NCI-H2171 (cell line): ENCODE results near the gene LRTM2.

Experiments used
- DNase-seq: peaks from one replicate; lab custom pipeline; 2025; lab: John Stamatoyannopoulos, UW

Gene LRTM2

DNA sequence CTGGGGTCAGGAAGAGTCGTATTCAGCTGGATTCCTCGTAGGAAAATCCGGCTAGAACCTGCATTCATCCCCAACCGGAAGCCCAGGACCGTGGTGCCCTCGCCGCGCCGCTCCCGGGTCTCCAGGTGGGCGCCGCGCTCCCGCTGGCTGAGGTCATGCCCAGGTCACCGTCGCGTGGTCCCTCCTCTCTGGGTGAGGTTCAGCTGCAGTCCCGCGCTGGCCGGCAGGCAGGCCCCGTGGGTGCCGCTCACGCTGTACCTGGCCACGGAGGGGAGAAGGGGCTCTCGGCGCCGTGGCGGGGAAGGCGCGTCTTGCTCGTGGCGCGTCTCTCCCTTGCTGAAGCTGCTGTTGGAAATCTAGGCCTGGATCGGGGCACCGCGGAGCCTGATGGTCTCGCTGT, 44.5 kb downstream of the LRTM2 start:
- DNase-seq = no peak

DNA sequence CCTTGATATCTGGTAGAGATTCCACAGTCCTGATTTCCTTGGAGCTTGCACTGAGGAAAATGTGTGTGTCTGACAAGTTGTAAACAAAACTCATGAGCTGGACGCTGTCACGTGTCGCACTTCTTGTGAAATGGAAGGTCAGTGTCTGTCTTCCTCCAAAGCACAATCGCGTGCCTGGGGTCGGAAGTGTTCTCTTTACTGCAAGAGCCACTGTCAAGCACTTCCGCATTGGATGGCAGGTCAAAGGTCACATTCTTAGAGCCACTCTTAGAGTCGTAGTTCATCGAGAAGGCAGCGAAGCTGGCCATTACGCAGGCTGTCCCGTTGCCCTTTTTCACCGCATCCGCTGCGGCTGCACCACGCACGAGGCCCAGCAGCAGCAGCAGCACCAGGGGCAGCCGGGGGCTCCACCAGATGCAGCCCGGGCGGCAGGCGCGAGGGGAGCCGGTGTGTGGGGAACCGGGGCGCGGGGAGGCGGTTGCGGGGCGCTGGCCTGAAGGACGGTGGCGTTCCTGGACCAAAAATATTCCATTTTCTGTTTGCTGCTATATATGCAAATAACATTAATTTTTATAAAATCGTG, 45.0 kb downstream of the LRTM2 start:
- no peak for DNase-seq

DNA sequence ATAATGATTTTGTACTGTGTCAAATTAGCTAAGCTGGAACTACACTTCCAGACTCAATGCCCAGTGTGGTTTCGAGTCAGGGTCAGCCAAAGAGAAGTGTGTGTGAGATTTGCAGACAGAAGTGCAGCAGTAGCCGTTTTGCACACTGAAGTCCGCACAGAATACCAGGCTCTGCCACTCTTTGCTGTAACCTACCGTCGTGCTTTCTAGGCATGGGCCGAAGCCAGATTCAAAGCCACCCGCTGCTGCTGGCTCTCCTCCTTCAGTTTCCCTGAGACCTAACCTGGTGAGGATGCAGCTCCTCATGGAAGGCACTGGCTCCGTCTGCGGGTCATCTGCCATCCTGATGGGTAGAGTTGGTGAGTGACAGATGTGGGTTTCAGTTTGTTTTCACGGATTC, 48.8 kb downstream of the LRTM2 start:
- DNase-seq = no peak

DNA sequence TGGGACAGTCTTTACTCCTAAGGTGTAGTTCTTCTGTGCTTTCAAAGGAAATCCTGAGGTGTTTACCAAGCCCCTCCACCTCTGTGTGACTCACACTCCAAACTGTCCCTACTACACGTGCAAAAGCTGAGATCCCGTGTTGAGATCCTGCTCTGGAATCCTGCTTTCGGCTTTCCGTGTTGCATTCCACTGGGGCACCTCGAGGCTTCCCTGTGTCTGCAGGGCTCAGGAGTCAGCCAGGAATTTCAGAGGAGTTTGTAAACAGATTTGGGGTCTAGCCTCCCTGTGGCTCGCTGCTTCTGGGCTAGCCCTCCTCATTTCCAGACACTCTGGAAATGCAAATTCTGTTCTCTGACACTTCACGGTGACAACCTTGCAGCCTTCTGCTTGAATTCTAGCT, 49.7 kb downstream of the LRTM2 start:
- no peak for DNase-seq

- no peak for DNase-seq
These were observed 50.9 kb downstream of the LRTM2 start for GRCh38 chr12:1870998-1871917.

DNA sequence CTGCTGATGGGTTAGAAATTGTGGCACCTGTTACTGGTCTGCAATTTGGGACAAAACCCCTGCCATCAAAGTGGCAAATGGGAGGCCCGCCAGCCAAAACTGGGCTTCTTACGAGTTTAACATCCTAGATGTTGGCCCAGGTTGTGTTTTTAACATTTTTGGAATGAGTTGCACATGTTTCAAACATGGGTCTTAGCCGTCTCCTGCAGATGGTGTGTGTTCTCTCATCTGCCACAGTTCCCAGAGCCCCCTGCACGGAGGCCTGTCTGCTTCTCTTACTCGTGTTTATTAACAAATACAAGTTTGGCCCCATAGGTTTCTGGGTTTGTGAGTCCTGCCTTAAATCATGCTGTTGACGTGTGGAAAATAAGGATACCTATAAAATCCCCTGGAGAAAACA, 51.6 kb downstream of the LRTM2 start:
- DNase-seq = no peak

- DNase-seq = no peak
These were observed 52.1 kb downstream of the LRTM2 start for GRCh38 chr12:1872448-1872847.

GRCh38 chr12:1873531-1874510, 53.5 kb downstream of the LRTM2 start:
- DNase-seq = peak; percentile 56

- no peak for DNase-seq
These were observed 55.2 kb downstream of the LRTM2 start for GRCh38 chr12:1875608-1876007.

DNA sequence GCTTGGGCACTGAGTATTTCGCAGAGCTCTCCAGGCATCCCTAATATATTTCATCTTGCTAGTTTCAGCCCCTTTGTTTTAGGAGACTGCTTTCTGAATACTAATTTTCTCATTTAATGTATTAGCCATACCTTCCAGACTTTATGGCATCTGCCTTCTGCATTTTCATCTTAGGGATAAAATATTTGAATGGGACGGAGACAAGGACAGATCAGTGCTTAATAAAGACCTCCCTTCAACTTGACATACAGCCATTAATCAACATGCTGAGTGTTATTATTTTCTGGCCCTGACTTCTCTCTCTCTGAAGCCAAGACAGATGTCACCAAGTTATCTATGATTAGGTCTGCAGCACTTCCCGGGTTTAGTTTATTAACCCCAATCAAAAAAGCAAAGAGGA, 55.7 kb downstream of the LRTM2 start:
- no peak for DNase-seq

- DNase-seq = no peak
These were observed 57.0 kb downstream of the LRTM2 start for GRCh38 chr12:1877169-1877878.

DNA sequence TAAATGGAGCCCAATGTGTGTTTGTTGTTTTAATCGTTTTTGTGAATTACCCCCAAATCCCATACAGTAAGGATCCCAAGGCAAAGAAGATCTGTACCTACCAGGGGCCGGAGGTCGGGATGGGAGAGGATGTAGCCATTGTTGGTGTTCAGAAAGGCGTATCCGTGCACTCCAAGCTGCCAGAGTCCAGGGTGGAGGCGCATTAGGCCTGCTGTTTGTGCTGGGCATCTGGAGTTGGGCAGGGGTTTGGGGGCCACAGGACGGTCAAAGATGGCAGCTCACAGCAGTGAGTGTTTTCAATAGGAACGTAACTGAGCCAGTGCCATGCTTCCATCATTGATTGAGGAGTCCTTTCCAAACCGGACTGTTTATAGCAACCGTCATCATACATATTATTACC, 57.8 kb downstream of the LRTM2 start:
- DNase-seq = no peak

DNA sequence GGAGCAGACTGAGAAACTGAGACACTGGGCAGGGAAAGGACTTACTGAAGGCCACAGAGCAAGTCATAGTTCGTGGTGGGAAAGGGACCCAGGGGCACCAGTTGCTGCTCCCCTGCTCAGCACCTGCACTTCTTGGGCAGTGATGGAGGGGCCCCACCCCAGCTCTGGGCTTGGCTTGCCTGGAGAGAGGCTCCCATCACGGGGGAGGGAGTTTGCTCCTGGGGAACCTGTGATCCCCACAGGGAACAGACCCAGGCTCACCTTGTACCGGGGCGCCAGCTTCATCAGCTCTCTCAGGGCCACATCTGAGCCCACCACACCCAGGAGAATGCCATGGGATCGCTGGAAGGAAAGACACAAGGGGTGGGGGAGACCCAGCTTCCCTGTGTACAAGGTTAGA, 58.3 kb downstream of the LRTM2 start:
- DNase-seq = no peak

GRCh38 chr12:1879633-1880032, 59.3 kb downstream of the LRTM2 start:
- DNase-seq = no peak

DNA sequence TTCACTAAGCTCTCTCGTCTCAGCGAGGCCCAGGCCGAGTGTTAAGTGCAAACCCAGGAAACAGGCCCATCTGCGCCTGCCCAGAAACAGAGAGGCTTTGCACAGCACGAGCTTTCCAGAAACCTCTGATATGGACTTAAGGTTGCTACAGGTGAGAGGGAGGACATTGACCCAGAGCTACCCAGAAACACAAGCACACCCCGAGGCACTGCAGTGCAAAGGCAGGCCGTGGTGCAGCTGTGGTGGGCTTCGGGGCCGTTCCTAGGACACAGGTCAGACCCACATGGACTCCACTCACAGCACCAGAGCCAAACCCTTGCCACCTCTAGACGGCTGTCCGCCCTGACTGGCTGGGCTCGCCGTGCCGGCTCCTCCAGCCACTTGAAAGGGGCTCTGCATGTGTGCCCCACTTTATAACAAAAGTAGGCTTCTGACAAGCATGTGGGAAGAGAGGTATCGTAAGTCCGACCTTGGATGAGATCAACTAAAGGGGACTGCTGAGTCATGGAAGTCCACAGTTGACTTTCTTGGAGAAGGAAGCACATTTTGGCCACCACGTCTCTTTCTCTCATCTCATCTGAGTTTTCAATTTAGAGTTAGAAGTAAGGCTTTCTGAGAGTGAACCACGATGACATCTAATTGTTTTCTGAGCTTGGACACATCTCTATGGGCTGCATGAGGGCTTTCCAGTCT, 59.9 kb downstream of the LRTM2 start:
- DNase-seq = no peak

DNA sequence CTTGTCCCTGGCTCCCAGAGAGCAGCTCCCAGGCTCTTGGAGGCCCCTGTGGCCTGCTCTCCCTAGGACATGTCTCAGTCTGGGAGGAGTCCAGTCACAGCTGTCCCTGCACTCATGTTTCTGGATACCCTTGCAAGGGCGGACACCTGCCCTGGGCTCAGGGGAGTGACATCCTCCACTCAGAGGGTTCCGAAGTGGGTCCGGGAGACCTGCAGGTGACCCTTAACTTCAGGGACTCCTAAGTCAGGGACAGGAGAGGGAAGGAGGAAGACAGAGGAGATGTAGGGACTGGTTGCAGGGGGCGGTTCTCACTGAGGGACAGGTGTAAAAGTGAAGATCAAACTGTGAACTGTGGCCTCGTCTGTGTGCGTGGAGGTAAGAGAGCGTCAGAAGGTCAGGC, 60.5 kb downstream of the LRTM2 start:
- DNase-seq = no peak

DNA sequence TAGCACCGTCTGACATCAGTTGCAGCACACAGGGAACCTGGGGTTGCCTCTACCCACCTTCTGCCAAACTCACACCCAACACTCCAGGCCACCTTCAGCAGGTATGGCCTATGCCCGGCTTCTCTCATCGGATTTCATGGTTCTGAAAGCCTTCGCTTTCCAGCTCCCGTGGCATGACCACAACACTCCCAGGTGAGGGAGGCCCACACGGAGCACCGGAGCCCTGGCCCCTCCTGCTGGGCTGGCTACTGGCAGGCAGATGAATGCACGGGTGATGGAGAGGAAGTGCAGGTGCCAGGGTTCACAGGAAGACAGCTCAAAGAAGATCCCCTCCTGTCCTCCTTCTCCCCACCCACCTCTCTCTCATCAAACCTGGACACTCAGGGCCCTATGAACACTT, 60.9 kb downstream of the LRTM2 start:
- DNase-seq = no peak

DNA sequence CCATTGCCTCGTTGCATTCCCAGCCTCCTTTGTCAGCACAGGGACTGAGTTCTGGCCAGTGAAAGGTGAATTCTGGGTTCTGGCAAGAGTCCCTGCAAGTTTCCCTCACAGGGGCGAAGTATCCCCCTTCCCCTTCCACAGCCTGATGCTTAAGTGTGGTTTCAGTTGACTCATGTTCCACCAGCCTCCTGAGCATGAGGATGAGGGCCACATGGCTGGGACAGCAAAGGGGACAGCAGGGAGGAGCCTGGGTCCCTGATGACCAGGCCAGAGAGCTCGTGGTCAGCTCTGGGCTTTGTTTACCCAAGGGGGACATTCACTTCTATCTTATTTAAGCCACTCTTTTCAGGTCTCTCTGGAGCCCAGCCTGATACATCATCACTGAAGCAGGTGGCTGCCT, 61.6 kb downstream of the LRTM2 start:
- DNase-seq = no peak

DNA sequence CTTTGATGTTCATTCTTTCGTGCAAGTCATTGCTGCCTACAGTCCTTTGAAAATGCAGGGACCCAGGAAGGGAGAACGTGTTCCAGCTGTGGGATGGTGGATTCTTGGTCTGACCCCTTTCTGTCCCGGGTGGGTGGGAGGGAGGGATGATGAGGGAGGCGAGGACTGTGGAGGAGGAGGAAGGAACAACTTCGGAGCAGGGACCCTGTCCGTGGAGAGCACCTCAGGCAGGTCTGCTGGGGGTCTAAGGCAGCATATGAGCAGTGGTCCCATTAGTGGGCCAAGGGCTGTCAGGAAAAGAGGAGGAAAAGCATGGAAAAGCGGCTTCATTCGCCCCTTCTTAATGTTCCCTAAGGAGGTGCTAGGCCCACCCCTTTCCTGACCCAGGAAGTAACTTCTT, 62.0 kb downstream of the LRTM2 start:
- no peak for DNase-seq

GRCh38 chr12:1882850-1883470, 62.6 kb downstream of the LRTM2 start:
- DNase-seq = no peak

GRCh38 chr12:1883513-1883912, 63.1 kb downstream of the LRTM2 start:
- no peak for DNase-seq
